Natural killer cell (primary cell): ENCODE measurements around the gene RERGL. TPM values are rescaled to one million over a fixed set of nuclear protein-coding genes. Genes with fewer than 3 reads are reported as not detected.

ENCODE experiments used
- ATAC-seq, 3 donors: fragments of 150-1000 bp in 2 of 3; fragments of 200-7000 bp in 1 of 3; cut with Tn5 transposase; 1 replicate in 1 of 3; 2 replicates in 2 of 3; pipeline ENCODE4 v1.10.0; 2021; ENCODE audit warnings: mild to moderate bottlenecking in 2 of 3, moderate library complexity in 2 of 3
- DNase-seq, 2 donors: peaks; one replicate each; pipeline versions ENCODE4 v3.0.0 to v3.0.0-alpha.2; 2013 to 2021; ENCODE audit warnings: mixed read lengths in 1 of 2
- H3K27ac ChIP-seq: one replicate; pipeline ENCODE4 v1.5.1; 2013; ENCODE audit warnings: mild to moderate bottlenecking, low read length
- H3K27me3 ChIP-seq: one replicate; pipeline ENCODE4 v1.6.1; 2013; ENCODE audit warnings: low read length; ENCODE audit not compliant: control insufficient read depth, insufficient read depth
- H3K36me3 ChIP-seq: one replicate; pipeline ENCODE4 v1.6.1; 2013; ENCODE audit warnings: low read length; ENCODE audit not compliant: control insufficient read depth, insufficient read depth
- H3K4me1 ChIP-seq: one replicate; pipeline ENCODE4 v1.6.1; 2013; ENCODE audit warnings: low read length; ENCODE audit not compliant: control insufficient read depth, insufficient read depth
- H3K4me3 ChIP-seq: one replicate; pipeline ENCODE4 v1.5.1; 2013; ENCODE audit warnings: low read length
- H3K9me3 ChIP-seq: one replicate; pipeline ENCODE4 v1.6.1; 2013; ENCODE audit warnings: low read length; ENCODE audit not compliant: control insufficient read depth, insufficient read depth
- H3K27ac Mint-ChIP-seq, 2 donors: one replicate each; pipeline ENCODE4 v1.8.0; 2022; ENCODE audit warnings: mild to moderate bottlenecking in 2 of 2, mixed read lengths in 2 of 2, moderate library complexity in 1 of 2
- H3K27me3 Mint-ChIP-seq, 2 donors: one replicate each; pipeline ENCODE4 v1.8.0; 2022; ENCODE audit warnings: low read depth in 2 of 2, mixed read lengths in 2 of 2
- H3K36me3 Mint-ChIP-seq: one replicate; pipeline ENCODE4 v1.8.0; 2022; ENCODE audit warnings: mixed read lengths
- H3K4me1 Mint-ChIP-seq, 2 donors: one replicate each; pipeline ENCODE4 v1.8.0; 2022; ENCODE audit warnings: mixed read lengths in 2 of 2
- H3K4me3 Mint-ChIP-seq: one replicate; pipeline ENCODE4 v1.8.0; 2022; ENCODE audit warnings: mild to moderate bottlenecking, moderate library complexity, mixed read lengths
- H3K9me3 Mint-ChIP-seq, 2 donors: one replicate each; pipeline ENCODE4 v1.8.0; 2022; ENCODE audit warnings: mixed read lengths in 2 of 2
- WGBS: methylation state at CpG from one replicate; pipeline ENCODE4 v1.1.7; 2013; ENCODE audit warnings: missing lambda C conversion rate; ENCODE audit not compliant: insufficient coverage; 5-methylcytosine and 5-hydroxymethylcytosine counted together
- intact Hi-C: fragments of 100-400 bp; cut with micrococcal nuclease; formaldehyde crosslinking; loops from one replicate; pipeline ENCODE4 v1.14.2; 2022
- total RNA-seq, 4 donors: library from RNA; stranded (reverse); fragments of 120-200 nt in 1 of 4; gene quantifications; one replicate each; pipeline versions ENCODE4 v1.2.3 to v1.2.4, GENCODE V29; 2013 to 2022
- TF ChIP-seq, protein P1 (sequence below): fragments of 200-600 bp; IDR thresholded peaks from one replicate; pipeline ENCODE4 v1.8.0; 2022; ENCODE audit warnings: antibody characterized with exemption

Gene RERGL
- total RNA-seq, 3 donors from 2014 or later (not counting 1 experiment from before 2014, with no cell fraction given) = not detected

GRCh38 chr12:18074001-18074400 is 16.0 kb downstream of the RERGL start:
- TF ChIP-seq, protein P1, sequence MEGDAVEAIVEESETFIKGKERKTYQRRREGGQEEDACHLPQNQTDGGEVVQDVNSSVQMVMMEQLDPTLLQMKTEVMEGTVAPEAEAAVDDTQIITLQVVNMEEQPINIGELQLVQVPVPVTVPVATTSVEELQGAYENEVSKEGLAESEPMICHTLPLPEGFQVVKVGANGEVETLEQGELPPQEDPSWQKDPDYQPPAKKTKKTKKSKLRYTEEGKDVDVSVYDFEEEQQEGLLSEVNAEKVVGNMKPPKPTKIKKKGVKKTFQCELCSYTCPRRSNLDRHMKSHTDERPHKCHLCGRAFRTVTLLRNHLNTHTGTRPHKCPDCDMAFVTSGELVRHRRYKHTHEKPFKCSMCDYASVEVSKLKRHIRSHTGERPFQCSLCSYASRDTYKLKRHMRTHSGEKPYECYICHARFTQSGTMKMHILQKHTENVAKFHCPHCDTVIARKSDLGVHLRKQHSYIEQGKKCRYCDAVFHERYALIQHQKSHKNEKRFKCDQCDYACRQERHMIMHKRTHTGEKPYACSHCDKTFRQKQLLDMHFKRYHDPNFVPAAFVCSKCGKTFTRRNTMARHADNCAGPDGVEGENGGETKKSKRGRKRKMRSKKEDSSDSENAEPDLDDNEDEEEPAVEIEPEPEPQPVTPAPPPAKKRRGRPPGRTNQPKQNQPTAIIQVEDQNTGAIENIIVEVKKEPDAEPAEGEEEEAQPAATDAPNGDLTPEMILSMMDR = no peak
- H3K27me3 Mint-ChIP-seq = no peaks in the 10 kb centered on the region
- no peak overlapping the region for H3K4me3 Mint-ChIP-seq
- Histone ChIP-seq H3K36me3 (no peaks in the 10 kb centered on the region), H3K9me3 (peaks cover 4% of the 10 kb centered on the region), H3K27ac (no peak overlapping the region), H3K4me3 (no peak overlapping the region), H3K27me3 (no peaks in the 10 kb centered on the region), H3K4me1 (no peaks in the 10 kb centered on the region)
- DNase-seq = no peak
- no peak overlapping the region for H3K27ac Mint-ChIP-seq
- H3K4me1 Mint-ChIP-seq = no peaks in the 10 kb centered on the region
- H3K9me3 Mint-ChIP-seq = peaks cover 2 to 11% of the 10 kb centered on the region in 2 donors
- 67% methylated on average over 2 of the region's 3 CpGs for WGBS
- intact Hi-C loops = no loop called here
- no peak for ATAC-seq
- no peaks in the 10 kb centered on the region for H3K36me3 Mint-ChIP-seq

GRCh38 chr12:18072723-18073122 is 17.3 kb downstream of the RERGL start:
- no peak overlapping the region for H3K4me3 ChIP-seq
- TF ChIP-seq, protein P1 = no peak
- H3K36me3 Mint-ChIP-seq = no peaks in the 10 kb centered on the region
- no peaks in the 10 kb centered on the region for H3K4me1 ChIP-seq
- WGBS = 91% methylated on average over 13 of the region's 14 CpGs
- H3K9me3 Mint-ChIP-seq = peaks cover 2 to 11% of the 10 kb centered on the region in 2 donors
- intact Hi-C loops = no loop called here
- no peaks in the 10 kb centered on the region for H3K27me3 ChIP-seq
- no peak overlapping the region for H3K27ac ChIP-seq
- H3K36me3 ChIP-seq = no peaks in the 10 kb centered on the region
- H3K4me1 Mint-ChIP-seq = no peaks in the 10 kb centered on the region
- no peak overlapping the region for H3K4me3 Mint-ChIP-seq
- ATAC-seq (no peak), DNase-seq (no peak)
- no peaks in the 10 kb centered on the region for H3K27me3 Mint-ChIP-seq
- no peak overlapping the region for H3K27ac Mint-ChIP-seq
- peaks cover 4% of the 10 kb centered on the region for H3K9me3 ChIP-seq

DNA sequence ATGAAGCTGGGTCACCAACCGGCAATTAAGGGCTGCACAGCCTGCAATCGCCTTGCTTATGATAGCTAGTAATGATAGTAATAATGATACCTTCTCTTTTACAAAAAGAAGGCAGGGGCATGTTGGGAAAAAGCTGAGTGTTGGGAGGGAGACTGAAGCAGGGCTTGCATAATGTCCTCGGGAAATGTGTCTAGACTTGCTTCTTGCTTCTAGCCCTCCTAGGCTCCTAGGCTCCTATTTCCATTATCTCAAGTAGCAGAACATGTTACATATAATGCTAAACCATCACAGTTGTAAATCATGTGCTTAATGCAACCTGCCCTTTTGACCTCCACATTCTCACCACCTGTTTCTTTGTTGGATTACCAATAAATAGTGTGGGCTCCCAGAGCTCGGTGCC is 18.7 kb downstream of the RERGL start:
- Mint-ChIP-seq H3K4me3 (no peak overlapping the region), H3K27me3 (no peaks in the 10 kb centered on the region), H3K9me3 (peaks cover 4 to 20% of the 10 kb centered on the region in 2 donors), H3K27ac (no peak overlapping the region), H3K4me1 (no peaks in the 10 kb centered on the region), H3K36me3 (no peaks in the 10 kb centered on the region)
- H3K27ac ChIP-seq = no peak overlapping the region
- intact Hi-C loops = no loop called here
- H3K4me3 ChIP-seq = no peak overlapping the region
- ATAC-seq (no peak), DNase-seq (no peak)
- H3K27me3 ChIP-seq = no peaks in the 10 kb centered on the region
- WGBS = 88% methylated on average over 4 of the region's 4 CpGs
- H3K36me3 ChIP-seq = no peaks in the 10 kb centered on the region
- H3K4me1 ChIP-seq = no peaks in the 10 kb centered on the region
- TF ChIP-seq, protein P1 = no peak
- peaks cover 9% of the 10 kb centered on the region for H3K9me3 ChIP-seq

DNA sequence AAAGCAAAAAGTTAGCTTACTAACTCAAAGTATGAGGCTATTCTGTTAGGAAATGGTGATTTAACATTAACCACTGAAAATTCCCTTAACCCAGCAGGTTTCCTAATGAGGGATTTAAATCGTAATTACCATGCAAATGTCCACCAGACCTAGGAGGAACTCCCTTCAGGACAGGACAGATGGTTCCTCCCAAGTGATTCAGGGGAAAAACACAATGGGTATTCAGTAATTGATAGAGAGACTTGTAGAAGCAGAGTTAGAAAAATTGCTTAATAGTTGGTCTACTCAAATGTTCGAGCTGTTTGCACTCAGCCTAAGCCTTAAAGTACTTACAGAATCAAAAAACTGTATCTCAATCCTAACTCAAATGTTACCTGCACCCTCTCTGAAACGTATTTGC is 21.6 kb downstream of the RERGL start:
- peaks cover 9 to 21% of the 10 kb centered on the region in 2 donors for H3K9me3 Mint-ChIP-seq
- 71% methylated on average over 3 of the region's 3 CpGs for WGBS
- no peaks in the 10 kb centered on the region for H3K27me3 ChIP-seq
- H3K4me1 Mint-ChIP-seq = no peaks in the 10 kb centered on the region
- no peak overlapping the region for H3K27ac Mint-ChIP-seq
- no peaks in the 10 kb centered on the region for H3K4me1 ChIP-seq
- H3K9me3 ChIP-seq = peaks cover 9% of the 10 kb centered on the region
- DNase-seq = no peak
- TF ChIP-seq, protein P1 = no peak
- no peak overlapping the region for H3K4me3 Mint-ChIP-seq
- no peaks in the 10 kb centered on the region for H3K27me3 Mint-ChIP-seq
- no peaks in the 10 kb centered on the region for H3K36me3 Mint-ChIP-seq
- intact Hi-C loops = no loop called here
- no peak overlapping the region for H3K27ac ChIP-seq
- no peak overlapping the region for H3K4me3 ChIP-seq
- no peaks in the 10 kb centered on the region for H3K36me3 ChIP-seq
- no peak for ATAC-seq
